MM.1S (cell line): ENCODE results near the gene CEACAM16.

Experiments
- EZH2 ChIP-seq: fragments of 300-600 bp; sonication (generic); optimal IDR thresholded peaks from 2 replicates; pipeline ENCODE3; 2017; ENCODE audit warnings: low read depth, mild to moderate bottlenecking, antibody characterized with exemption, low read length, mixed read lengths
- EZH2phosphoT487 ChIP-seq: fragments of 300-600 bp; sonication (generic); IDR thresholded peaks from 2 replicates; pipeline ENCODE4 v1.6.1; 2018; ENCODE audit warnings: antibody characterized with exemption, low read length
- TF ChIP-seq, protein P1 (sequence below): fragments of 300-600 bp; sonication (generic); IDR thresholded peaks from 2 replicates; pipeline ENCODE4 v1.5.1; 2016; ENCODE audit warnings: antibody characterized with exemption, low read length, mixed read lengths

DNA sequence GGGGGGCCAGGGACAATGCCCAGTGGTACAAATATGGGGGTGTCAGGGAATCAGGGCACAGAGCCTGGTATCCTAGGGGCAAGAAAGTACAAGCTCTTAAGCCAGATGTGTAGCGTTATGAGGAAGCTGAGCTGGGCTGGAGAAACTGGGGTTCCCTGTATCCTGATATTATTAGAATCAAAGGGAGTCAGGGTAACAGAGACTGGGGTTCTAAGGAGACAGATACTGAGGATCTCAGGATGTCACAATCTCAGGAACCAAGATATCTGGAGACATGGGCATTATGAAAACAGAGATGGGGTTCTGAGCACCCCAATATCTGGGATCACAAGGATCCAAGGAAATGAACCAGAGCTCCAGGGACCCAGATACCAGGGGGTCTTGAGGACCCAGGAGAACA is 50.3 kb downstream of the CEACAM16 start:
- TF ChIP-seq, protein P1, sequence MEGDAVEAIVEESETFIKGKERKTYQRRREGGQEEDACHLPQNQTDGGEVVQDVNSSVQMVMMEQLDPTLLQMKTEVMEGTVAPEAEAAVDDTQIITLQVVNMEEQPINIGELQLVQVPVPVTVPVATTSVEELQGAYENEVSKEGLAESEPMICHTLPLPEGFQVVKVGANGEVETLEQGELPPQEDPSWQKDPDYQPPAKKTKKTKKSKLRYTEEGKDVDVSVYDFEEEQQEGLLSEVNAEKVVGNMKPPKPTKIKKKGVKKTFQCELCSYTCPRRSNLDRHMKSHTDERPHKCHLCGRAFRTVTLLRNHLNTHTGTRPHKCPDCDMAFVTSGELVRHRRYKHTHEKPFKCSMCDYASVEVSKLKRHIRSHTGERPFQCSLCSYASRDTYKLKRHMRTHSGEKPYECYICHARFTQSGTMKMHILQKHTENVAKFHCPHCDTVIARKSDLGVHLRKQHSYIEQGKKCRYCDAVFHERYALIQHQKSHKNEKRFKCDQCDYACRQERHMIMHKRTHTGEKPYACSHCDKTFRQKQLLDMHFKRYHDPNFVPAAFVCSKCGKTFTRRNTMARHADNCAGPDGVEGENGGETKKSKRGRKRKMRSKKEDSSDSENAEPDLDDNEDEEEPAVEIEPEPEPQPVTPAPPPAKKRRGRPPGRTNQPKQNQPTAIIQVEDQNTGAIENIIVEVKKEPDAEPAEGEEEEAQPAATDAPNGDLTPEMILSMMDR, result no peak
- no peak for TF ChIP-seq EZH2phosphoT487
- no peak for TF ChIP-seq EZH2
